Measurements from ENCODE around the gene MAK.

The MAK gene

DNA sequence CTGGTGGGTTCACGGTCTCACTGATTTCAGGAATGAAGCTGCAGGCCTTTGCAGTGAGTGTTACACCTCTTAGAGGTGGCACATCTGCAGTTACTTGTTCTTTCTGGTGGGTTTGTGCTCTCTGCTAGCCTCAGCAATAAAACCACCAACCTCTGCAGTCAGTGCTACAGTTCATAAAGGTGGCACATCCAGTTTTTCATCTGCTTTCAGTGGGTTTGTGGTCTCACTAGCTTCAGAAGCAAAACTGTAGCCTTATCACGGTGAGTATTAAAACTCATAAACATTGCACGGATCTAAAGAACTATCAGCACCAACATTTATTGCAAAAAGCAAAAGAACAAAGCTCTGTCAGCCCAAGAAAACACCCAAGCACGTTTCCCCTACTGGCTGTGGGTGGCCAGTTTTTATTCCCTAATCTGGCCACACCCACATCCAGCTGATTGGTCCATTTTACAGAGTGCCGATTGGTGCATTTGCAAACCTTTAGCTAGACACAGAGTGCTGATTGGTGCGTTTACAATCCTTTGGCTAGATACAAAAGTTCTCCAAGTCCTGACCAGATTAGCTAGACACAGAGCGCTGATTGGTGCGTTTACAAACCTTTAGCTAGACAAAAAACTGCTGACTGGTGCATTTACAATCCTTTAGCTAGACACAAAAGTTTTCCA is 118.9 kb downstream of the MAK start:
- no peaks in the 10 kb centered on the region for H3K27me3 ChIP-seq (replicated peaks in 2 of 5; ENCODE audit: control insufficient read depth in 4 of 5, insufficient read depth in 5 of 5, low read length in 4 of 5)
- CTCF ChIA-PET: interaction anchor here (0.5 to 3.5 kb wide), 4 partner anchors 9 to 209 kb away, joined by 3 to 16 read pairs (median 3); no protein-coding TSS in a partner anchor
- H3K36me3 ChIP-seq (ENCODE audit: control insufficient read depth in 4 of 4, insufficient read depth in 4 of 4, low read length in 3 of 4): no peaks in the 10 kb centered on the region
- H3K4me1 ChIP-seq (ENCODE audit: control extremely low read depth in 1 of 4, control insufficient read depth in 4 of 4, insufficient read depth in 4 of 4, low read length in 3 of 4): peaks cover 4 to 22% (median 22%) of the 10 kb centered on the region in 4 experiments
- peaks cover 0 to 8% (median 4%) of the 10 kb centered on the region in 5 experiments for H3K9me3 ChIP-seq (ENCODE audit: control extremely low read depth in 1 of 5, control insufficient read depth in 4 of 5, insufficient read depth in 2 of 5, low read depth in 1 of 5, low read length in 4 of 5)
- WGBS (ENCODE audit: insufficient coverage): 92% methylated on average over 6 of the region's 8 CpGs
- peak; percentile 47 to 78 (median 66) for DNase-seq
- H3K4me3 ChIP-seq (ENCODE audit: control insufficient read depth in 1 of 7, extremely low read depth in 1 of 7, insufficient read depth in 4 of 7, low read depth in 2 of 7, low read length in 6 of 7): peak overlapping the region in 6 of 7 experiments; percentile 63 to 79 (median 68)
- H3K27ac ChIP-seq (ENCODE audit: insufficient read depth in 1 of 2, low read depth in 1 of 2, low read length in 2 of 2, poor library complexity in 1 of 2, severe bottlenecking in 2 of 2): no peak overlapping the region
- POLR2A ChIA-PET: no interaction called here

GRCh38 chr6:10713962-10714361 is 124.4 kb downstream of the MAK start:
- H3K27me3 ChIP-seq (replicated peaks in 2 of 5; ENCODE audit: control insufficient read depth in 4 of 5, insufficient read depth in 5 of 5, low read length in 4 of 5): no peaks in the 10 kb centered on the region
- H3K36me3 ChIP-seq (ENCODE audit: control insufficient read depth in 4 of 4, insufficient read depth in 4 of 4, low read length in 3 of 4): peaks cover 1 to 8% (median 7%) of the 10 kb centered on the region in 4 experiments
- H3K4me3 ChIP-seq (ENCODE audit: control insufficient read depth in 1 of 7, extremely low read depth in 1 of 7, insufficient read depth in 4 of 7, low read depth in 2 of 7, low read length in 6 of 7): no peak overlapping the region
- WGBS (ENCODE audit: insufficient coverage): 96% methylated on average over 8 of the region's 8 CpGs
- ChIA-PET CTCF (no interaction called here), POLR2A (no interaction called here)
- no peaks in the 10 kb centered on the region for H3K4me1 ChIP-seq (ENCODE audit: control extremely low read depth in 1 of 4, control insufficient read depth in 4 of 4, insufficient read depth in 4 of 4, low read length in 3 of 4)
- no peak overlapping the region for H3K27ac ChIP-seq (ENCODE audit: insufficient read depth in 1 of 2, low read depth in 1 of 2, low read length in 2 of 2, poor library complexity in 1 of 2, severe bottlenecking in 2 of 2)
- H3K9me3 ChIP-seq (ENCODE audit: control extremely low read depth in 1 of 5, control insufficient read depth in 4 of 5, insufficient read depth in 2 of 5, low read depth in 1 of 5, low read length in 4 of 5): peaks cover 0 to 5% (median 4%) of the 10 kb centered on the region in 5 experiments
- no peak for DNase-seq
